Measurements from ENCODE around the gene ICAM1. TPM values are rescaled to one million over a fixed set of nuclear protein-coding genes. Genes with fewer than 3 reads are reported as not detected.

The ICAM1 gene
- total and polyA plus RNA-seq, 2 of the 13 experiments (the other 11 are each of a cell fraction or from before 2014, with no cell fraction given), result 37.9 to 98.4 TPM

GRCh38 chr19:10230861-10231611, 39.9 kb upstream of the ICAM1 start, which contains the start of gene S1PR2 (continued):
- TF ChIP-seq ZSCAN31 (CRISPR knock-in tag; IDR thresholded peaks at IDR 0.05; ENCODE audit: low read depth) (0 out of 2 replicates have a peak, but pooled peaks have one; percentile 24), NFYC (CRISPR knock-in tag; IDR thresholded peaks at IDR 0.05) (no peak), TFE3 (CRISPR knock-in tag; IDR thresholded peaks at IDR 0.05) (no peak), ZSCAN21 (CRISPR knock-in tag; IDR thresholded peaks at IDR 0.05; ENCODE audit: borderline replicate concordance) (peak; percentile 28; the same call in 1 of the 2 replicates), ZNF180 (CRISPR knock-in tag; IDR thresholded peaks at IDR 0.05; ENCODE audit: borderline replicate concordance, low read depth) (no peak), ZNF737 (CRISPR knock-in tag; IDR thresholded peaks at IDR 0.05; ENCODE audit: borderline replicate concordance) (no peak), ARNTL (CRISPR knock-in tag; IDR thresholded peaks at IDR 0.05) (peak; percentile 13; the same call in 1 of the 2 replicates), ZNF430 (CRISPR knock-in tag; IDR thresholded peaks at IDR 0.05) (peak; percentile 72), HDAC1 (CRISPR knock-in tag; IDR thresholded peaks at IDR 0.05) (0 out of 2 replicates have a peak, but pooled peaks have one; percentile 16), GATA4 (IDR thresholded peaks at IDR 0.05; ENCODE audit: borderline replicate concordance, low read depth) (no peak), LCORL (IDR thresholded peaks at IDR 0.05) (no peak), LCORL (CRISPR knock-in tag; IDR thresholded peaks at IDR 0.05) (no peak), ZNF776 (CRISPR knock-in tag; IDR thresholded peaks at IDR 0.05) (peak; percentile 26; the same call in 1 of the 2 replicates), TCF7L2 (IDR thresholded peaks at IDR 0.05; ENCODE audit: low read depth, low read length) (no peak), CREB1 (IDR thresholded peaks at IDR 0.05) (peak; percentile 98), CREB1 (CRISPR knock-in tag; IDR thresholded peaks at IDR 0.05) (no peak), THAP11 (CRISPR knock-in tag; IDR thresholded peaks at IDR 0.05) (no peak), MXD3 (CRISPR knock-in tag; IDR thresholded peaks at IDR 0.05) (no peak), CENPX (CRISPR knock-in tag; IDR thresholded peaks at IDR 0.05) (no peak), ZKSCAN1 (IDR thresholded peaks at IDR 0.05; ENCODE audit: low read length) (no peak), ZMAT3 (CRISPR knock-in tag; conservative IDR thresholded peaks at IDR 0.05) (peak; percentile 35; the same call in 1 of the 2 replicates), ZMYM4 (CRISPR knock-in tag; IDR thresholded peaks at IDR 0.05) (peak; percentile 29; the same call in 1 of the 2 replicates), ZNF234 (CRISPR knock-in tag; conservative IDR thresholded peaks at IDR 0.05) (no peak)
- TF ChIP-seq, protein P1, sequence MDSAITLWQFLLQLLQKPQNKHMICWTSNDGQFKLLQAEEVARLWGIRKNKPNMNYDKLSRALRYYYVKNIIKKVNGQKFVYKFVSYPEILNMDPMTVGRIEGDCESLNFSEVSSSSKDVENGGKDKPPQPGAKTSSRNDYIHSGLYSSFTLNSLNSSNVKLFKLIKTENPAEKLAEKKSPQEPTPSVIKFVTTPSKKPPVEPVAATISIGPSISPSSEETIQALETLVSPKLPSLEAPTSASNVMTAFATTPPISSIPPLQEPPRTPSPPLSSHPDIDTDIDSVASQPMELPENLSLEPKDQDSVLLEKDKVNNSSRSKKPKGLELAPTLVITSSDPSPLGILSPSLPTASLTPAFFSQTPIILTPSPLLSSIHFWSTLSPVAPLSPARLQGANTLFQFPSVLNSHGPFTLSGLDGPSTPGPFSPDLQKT (CRISPR knock-in tag; IDR thresholded peaks at IDR 0.05; ENCODE audit: borderline replicate concordance), result no peak
- TF ChIP-seq, protein P2, sequence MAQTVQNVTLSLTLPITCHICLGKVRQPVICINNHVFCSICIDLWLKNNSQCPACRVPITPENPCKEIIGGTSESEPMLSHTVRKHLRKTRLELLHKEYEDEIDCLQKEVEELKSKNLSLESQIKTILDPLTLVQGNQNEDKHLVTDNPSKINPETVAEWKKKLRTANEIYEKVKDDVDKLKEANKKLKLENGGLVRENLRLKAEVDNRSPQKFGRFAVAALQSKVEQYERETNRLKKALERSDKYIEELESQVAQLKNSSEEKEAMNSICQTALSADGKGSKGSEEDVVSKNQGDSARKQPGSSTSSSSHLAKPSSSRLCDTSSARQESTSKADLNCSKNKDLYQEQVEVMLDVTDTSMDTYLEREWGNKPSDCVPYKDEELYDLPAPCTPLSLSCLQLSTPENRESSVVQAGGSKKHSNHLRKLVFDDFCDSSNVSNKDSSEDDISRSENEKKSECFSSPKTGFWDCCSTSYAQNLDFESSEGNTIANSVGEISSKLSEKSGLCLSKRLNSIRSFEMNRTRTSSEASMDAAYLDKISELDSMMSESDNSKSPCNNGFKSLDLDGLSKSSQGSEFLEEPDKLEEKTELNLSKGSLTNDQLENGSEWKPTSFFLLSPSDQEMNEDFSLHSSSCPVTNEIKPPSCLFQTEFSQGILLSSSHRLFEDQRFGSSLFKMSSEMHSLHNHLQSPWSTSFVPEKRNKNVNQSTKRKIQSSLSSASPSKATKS (CRISPR knock-in tag; IDR thresholded peaks at IDR 0.05), result no peak
- TF ChIP-seq, protein P3, sequence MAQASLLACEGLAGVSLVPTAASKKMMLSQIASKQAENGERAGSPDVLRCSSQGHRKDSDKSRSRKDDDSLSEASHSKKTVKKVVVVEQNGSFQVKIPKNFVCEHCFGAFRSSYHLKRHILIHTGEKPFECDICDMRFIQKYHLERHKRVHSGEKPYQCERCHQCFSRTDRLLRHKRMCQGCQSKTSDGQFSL (CRISPR knock-in tag; IDR thresholded peaks at IDR 0.05), result peak; percentile 67; the same call in 1 of the 2 replicates

Data from HepG2 (cell line).